ENCODE data around the gene HAUS7.

The HAUS7 gene

DNA sequence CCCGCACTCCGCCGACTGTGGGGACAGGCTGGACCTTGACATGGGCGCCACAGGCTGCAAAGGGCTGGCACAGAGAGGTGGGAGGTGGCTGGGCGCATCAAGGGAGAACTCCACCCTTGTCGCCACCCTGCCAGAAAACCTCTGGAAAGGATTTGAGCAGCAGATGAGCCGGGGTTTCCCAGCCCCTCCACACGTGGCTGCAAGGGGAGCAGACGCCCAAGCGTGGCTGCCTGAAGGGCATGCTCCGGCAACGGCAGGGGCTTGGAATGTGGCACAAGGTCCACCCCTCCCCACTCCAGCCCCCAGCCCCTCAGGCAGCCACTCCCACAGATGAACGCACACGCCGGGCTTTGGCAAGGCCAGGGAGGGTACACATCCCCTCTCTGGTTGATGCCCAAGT is 29.0 kb upstream of the HAUS7 start:
- no peak for DNase-seq (ENCODE audit: low read depth)

DNA sequence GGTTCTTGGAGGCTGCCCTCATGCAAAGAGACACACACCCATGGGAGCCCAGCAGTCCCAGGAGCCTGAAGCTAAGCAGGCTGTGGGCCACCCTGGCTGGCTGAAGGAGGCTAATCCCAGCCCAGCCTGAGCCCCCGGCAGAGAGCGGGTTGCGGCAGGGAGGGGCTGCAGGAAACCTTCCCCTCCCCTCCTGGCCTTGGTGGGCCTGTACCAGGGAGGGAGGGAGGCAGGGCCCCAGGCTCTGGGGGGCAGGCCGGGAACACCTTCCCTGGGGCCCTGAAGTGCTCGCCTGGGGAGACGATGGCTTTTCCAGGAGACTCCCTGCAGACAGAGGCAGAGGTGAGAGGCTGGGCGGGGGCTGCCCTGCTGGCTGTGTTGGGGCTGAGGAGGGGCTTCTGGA is 28.1 kb upstream of the HAUS7 start:
- DNase-seq (ENCODE audit: low read depth) = no peak

DNA sequence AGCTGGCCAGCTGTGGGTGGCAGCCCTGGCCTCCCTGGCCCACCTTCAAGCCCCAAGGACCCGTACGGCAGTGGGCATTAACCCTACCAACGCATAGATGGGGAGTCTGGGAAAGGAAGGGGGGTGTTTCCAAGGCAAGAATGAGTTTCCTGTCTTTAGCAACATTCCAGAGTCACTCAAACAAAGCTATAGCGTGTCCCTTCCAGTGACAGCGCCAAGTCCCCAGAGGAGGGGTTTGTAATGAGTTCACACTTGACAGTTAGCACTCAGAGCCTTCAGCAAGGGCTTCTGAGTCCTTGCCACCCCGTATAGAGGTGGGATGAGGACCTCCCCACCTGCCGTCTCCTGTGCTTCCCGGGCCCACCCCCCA is 26.2 kb upstream of the HAUS7 start:
- DNase-seq (ENCODE audit: low read depth) = no peak

DNA sequence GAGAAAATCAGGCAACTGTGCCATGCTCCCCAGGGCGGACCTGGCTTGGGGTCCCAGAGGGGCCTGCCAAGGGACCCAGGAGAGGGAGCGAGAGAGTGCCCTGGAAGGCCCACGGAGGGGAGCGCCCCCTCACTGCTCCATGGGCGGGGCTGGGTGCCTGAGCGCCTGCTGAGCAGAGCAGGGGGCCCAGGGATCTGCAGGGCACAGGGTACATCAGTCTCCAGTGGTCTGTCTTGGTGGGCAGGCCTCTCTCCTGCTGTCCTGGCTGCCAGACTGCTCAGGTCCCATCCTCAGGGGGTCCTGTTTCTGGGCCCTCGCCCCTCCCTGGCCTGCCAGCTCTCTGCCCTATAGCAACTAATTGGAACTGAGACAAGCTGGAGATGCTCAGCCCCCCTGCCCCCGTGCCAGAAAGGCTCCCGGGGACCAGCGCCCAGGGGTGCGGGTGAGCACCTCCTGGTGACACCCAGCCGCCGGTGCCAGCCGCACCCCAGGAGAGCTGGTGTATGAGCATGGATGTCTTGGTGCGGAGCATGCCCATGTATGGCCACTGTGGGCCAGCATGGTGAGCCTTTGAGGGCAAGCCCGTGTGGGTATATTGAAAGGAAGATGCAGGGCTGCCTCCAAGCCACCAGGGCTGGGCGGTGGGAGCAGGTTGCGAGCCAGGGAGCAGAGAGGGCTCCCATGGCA is 25.7 kb upstream of the HAUS7 start:
- DNase-seq (ENCODE audit: low read depth) = no peak

DNA sequence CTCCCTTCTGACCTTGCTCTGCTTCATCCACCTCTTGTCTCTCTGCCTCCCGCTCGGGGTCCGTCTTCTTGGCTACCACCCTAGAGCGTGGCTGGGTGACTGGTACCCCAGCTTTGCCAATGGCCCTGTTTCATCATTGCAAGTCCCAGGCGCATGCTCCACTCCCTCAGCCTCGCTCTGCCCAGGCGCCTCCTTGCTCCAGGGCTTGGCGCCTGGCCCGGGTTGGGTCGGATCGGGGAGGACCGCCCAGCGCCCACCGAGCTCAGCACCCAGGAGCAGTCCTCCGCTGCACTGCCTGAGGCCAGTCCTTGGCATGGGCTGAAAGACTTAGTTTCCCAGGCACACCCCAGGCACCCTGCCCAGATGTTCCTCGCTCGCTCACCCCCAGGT is 25.0 kb upstream of the HAUS7 start:
- peak; percentile 50 for DNase-seq (ENCODE audit: low read depth)

DNA sequence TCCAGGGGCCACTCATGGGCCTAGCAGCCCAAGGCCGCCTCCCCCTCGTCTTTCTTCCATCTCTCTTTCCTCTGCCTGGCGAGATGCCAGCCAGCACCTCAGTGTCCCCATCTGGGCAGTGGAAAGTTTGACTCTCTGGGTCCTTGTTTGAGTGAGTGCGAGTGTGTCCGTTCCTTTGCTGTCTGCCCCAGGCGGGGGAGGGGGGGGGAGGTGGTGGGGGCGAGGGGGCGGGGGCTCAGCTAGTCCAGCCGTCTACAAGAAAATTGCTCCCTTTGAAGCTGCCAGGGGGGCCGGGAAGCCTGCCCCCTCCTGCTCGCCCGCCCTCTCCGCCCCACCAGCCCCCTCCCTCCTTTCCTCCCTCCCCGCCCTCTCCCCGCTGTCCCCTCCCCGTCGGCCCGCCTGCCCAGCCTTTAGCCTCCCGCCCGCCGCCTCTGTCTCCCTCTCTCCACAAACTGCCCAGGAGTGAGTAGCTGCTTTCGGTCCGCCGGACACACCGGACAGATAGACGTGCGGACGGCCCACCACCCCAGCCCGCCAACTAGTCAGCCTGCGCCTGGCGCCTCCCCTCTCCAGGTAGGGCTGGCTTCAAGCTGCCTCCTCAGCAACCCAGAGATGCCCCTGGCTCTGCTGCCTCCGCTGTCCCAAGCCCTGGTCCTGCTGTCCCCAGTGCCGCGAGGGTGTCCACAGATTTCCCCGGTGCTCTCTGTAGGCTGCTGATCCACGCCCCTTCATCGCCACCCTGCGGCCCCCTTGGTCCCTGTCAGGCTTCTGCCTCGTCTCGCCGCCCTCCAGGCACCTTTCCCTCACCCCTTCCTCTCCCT is 24.4 kb upstream of the HAUS7 start, which contains the start of gene BGN:
Gene BGN, plus strand, starts transcription at position 440 of the 821 bp plus-strand sequence. CDS start 9,652 bp downstream, outside the sequence.
- peak; percentile 17 for DNase-seq (ENCODE audit: low read depth)

DNA sequence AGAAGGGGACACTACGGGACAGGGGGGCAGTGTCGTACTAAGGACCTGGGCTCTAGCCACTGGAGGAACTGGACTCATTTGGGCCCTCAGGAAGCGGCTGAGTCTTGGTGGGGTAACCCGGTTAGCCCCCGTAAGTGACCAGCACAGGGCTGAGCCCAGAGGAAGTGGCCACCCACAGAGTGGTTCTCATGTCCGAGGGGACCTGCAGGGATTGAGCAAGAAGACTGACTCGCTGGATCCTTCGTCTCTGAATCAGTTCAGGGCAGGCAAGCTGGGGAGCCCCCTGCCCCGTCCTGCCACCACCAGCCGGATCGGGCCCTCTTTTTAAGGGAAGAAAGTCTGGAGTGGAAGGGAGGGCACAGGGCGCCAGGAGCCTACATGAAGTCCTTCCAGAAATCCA is 23.7 kb upstream of the HAUS7 start:
- no peak for DNase-seq (ENCODE audit: low read depth)

DNA sequence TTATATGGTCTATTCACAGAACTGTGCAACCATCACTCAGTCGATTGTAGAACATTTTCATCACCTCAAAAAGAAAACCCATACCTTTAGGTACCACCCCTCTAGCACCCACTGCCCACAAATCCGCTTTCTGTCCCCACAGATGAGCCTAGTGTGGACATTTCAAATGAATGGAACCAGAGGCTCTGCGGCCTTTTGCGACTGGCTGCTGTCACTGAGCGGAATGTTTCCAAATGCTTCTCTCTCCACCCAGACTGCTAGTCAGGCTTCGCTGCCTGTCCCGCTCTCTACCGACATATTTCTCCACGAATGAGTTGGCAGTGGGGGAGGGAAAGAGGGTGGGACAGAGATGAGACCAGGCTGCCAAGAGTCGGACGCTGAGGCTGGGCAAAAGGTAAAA is 22.7 kb upstream of the HAUS7 start:
- DNase-seq (ENCODE audit: low read depth) = no peak

DNA sequence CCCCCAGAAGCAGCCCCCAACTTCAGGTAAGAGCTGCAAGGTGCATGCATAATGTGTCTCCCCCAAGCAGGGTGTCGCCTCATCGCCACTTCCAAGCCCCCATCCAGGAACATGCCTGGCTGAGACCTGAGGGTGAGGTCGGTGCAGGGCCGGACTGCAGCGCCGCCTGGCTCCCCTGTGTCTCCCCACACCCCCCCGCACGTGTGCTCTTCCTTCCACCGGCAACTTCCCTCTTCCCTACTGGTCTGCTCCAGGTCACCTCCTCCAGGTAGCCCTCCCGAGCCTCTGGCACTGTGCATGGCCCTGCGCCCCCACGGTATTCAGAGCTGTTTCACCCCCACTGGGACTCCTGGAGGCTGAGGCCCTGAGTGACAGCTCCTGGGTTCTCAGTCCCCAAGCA is 22.2 kb upstream of the HAUS7 start:
- no peak for DNase-seq (ENCODE audit: low read depth)

DNA sequence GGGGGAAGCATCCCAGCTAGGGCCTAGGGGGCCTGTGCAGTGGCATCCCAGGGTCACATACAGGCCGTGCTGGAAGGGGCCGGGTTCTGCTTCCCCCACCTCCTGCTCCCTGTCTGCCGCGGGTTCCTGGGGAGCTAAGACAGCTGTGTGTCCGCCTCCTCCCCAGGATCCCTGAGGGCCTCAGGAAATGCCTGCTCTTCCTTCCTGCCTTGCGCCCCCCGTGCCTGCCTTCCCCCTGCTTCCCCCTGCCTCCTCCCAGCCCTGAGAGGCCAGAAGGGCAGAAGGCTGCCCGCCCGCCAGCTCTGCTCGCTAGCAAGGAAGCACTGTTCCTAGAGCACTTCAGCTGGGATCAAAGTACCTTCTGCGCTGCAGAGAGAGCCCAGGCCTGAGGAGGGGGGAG is 21.5 kb upstream of the HAUS7 start:
- no peak for DNase-seq (ENCODE audit: low read depth)

DNA sequence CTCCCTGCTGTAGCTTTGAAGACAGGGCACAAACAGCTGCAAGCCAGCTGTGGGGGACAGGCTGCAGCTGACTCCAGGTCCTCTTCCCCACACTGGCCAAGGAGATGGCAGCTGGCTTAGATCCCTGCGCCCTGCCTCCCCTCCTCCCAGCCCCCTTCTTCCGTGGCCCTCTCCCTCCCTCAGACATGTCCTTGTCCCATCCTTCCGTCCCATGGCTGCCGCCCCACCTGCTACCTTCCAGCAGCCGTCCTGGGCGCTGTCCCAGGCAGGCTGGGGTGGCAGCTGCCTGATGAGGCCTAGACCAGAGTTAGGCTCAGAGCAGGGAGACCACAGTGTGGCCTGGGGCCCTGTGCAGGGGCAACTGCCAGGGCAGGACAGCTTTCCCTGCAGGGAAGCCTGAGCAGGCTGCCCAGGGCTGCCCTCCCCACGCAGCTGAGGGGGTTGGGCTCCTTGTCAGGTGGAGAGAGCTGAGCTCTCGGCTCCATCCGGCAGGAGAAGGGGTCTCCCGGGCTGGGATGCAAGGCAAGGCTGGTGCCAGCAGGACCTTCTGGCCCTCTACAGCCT is 21.1 kb upstream of the HAUS7 start:
- DNase-seq (ENCODE audit: low read depth) = no peak

DNA sequence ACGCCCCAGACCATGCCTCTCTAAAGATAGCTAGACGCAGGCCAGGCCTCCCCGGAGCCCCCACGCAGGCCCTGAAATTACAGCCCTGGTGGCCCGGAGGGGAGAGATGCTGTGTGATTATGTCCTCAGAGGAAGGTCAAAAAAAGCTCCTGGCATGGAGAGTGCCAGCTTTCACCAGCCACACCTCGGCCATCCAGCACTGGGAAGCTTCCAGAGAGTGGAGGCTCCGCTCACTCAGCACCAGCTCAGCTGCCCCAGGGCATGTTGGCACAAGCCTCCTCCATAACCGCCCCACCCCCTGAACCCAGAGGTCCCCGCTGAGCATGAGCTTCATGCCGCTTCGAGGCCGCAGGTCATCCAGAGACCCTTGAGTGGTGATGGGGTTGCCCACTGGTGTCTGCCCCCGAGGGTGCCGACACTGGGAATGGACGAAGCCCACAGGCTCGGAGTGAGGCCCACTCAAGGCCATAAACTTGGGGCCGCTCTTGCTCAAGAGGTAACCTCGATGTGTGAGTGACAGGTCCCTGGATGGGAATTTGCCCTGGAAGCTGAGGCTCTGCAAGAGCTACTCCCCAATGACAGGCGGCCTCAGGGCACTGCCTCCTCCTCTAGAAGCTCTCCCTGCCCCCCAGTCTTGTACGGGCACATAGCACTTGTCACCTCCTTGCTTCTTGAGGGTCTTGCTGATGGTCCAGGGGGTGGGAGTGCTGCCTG is 20.0 kb upstream of the HAUS7 start:
- no peak for DNase-seq (ENCODE audit: low read depth)

DNA sequence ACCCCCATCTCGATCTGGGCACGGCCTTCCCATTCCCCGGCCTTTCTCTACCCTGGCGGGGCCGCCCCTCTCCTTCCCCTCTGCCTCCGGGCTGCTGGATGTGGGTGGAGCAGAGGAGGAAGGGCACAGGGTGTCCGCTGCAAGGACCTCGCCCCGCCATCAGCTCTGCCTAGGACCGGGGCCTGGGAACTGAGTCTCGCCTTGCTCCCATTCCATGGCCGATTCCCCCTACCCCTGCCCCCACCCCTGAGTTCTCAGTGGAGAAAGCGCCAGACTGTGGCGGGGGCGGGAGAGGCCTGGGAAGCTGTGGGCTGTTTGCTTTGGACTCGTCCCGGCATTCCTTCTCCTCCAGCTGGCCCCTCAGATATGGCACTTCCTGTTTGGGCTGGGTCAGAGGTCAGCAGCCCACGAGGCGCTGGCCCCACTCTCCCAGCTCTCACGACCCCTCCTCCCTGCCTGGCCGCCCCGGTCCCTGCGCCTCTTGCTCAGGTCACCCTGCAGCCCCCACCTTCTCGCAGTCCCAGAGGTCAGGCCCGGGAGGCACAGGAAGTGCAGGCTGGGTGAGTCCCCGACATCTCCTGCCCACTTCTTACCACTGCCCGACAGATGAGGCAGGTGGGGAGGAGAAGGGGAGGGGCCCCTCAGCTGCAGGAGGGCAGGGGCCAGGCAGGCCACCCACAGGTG is 18.0 kb upstream of the HAUS7 start:
- no peak for DNase-seq (ENCODE audit: low read depth)

DNA sequence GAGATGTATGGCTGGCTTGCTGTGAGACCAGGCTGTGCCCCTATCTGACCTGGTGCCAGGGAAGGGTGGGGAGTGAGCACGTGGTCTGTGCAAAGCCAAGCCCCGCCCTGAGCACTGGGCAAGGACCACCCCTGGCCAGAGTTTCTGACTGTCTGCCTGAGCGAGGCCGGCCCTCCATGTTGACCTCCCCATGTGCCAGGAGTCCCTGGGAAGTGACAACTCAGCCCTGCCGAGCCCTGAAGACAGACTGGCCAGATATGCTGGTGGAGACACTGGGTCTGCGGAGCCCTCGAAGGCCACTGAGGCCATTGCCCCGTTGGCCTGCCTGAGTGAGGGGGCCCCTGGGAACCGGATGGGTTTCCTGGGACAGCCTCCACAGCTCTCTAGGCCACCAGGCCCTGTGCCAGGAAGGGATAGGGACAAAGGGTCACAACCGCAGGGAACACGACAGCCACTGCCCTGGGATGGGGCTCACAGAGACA is 17.3 kb upstream of the HAUS7 start:
- DNase-seq (ENCODE audit: low read depth) = no peak

DNA sequence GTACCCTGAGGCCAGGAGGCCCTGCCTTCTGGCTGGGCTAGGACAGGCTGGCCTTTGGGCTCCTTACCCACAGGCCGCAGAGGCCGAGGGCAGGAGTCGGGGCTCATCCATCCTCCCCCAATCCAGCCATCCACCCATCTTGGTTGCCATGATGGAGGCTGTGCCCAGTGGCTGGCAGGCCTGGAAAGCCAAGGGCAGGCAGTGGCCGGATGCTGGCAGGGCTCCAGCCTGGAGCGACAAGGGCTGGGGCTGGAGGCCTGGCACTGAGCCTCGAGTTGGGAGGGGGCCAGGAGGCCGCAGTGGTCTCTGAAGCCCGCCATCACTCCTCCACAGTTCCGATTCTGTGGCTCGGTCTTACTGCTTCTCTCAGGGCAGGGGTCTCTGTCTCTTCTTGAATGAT is 15.8 kb upstream of the HAUS7 start:
- no peak for DNase-seq (ENCODE audit: low read depth)

DNA sequence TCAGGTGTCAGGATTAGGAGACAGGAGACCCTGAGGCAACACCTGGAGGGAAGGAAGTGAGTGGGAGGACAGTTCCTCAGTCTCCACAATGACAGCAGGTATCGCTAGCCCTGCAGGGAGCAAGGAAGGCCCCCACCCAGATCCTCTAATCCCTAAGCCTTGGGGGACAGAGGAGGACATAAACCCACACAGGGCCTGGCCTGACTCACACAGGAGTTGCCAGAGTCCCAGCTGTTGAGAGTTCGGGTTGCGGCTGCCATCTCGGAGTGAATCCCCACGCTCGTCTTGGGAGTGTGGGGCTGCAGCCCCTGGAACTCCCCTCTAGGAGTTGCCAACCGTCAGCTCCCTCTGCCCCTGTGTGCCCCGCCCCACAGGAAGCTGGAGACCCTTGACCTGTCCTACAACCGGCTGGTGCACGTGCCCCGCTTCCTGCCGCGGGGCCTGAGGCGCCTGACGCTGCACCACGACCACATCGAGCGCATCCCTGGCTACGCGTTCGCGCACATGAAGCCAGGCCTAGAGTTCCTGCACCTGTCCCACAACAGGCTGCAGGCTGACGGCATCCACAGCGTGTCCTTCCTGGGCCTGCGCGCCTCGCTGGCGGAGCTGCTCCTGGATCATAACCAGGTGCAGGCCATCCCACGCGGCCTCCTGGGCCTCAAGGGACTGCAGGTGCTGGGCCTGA is 15.2 kb upstream of the HAUS7 start:
- DNase-seq (ENCODE audit: low read depth) = no peak

DNA sequence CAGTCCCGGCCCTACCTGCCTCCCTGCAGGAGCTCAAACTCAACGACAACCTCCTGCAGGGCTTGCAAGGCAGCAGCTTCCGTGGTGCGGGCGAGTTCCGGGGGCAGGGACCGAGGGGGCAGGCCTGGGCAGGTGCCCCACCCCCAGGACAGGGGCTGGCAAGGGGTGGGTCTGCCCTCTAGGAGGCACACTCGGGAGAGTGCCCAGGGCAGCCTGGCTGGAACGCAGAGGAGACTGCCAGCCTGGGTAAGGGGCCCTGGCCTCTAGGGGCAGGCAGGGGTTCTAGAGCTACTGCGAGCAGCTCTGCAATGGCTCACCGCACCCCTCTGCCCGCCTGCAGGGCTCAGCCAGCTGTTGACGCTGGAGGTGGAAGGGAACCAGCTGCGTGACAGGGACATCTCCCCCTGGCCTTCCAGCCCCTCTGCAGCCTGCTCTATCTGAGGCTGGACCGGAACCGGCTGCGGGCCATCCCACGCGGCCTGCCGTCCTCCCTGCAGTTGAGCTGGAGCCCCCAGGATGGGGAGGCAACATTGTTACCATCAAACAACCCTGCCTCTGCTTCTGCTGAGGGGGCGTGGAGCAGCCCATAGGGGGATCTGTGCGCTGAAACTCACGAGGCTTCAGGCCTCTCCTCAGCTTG is 12.1 kb upstream of the HAUS7 start:
- DNase-seq (ENCODE audit: low read depth) = no peak

DNA sequence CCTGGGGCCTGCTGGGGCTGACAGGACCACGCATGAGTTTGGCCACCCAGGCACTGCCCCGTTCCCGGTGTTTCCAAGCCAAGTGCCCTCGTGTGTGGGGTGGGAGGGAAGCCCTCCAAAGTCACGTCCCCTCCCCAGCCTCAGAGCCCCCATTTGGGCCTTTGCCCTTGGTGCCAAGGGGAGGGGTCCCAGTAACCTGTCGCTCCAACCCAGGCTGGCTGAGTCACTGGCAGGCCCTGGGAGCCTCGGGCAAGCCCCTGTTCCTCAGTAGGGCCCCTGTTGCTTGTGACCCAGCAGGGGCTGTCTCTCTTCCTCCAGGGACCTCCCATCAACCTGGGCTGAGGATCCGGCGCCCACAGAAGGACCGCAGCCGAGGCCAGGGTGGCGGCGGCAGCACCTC is 10.7 kb upstream of the HAUS7 start:
- no peak for DNase-seq (ENCODE audit: low read depth)

DNA sequence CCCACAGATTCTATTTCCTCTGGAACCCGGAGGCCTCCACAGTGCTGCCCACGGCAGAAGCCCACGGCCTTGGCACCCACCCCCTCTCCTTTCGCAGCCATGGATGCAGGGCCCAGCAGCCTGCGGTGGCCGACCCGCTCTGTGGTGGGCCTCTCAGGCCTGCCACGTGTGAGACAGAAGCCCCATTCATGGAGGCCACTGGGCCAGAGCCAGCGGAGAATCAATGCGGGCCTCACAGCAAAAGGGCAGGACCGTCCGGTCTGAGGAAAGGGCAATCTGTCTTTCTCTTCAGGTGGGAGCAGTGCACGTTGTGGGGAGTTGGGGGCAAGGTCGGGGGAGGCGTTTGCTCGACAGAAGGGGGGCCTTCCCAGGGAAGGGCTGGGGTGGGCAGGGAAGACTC is 8.4 kb upstream of the HAUS7 start:
- no peak for DNase-seq (ENCODE audit: low read depth)

DNA sequence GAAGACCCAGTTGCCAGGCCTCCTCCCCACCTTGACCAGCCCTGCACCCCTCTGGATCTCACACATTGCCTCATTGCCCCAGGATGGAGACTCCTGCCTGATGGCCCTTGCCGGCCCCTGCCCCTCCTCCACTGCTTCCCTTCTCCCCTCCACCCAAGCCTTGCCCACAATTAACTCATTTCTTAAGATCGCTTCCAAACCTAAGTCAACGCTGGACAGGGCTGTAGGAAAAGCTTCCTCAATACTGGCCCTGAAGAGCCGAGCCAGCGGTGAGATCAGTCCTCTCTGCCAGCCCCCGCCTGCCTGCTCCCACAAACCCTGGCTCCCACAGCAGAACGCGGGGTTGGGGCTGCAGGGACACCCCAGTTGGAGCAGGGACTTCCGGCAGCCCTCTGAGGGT is 7.5 kb upstream of the HAUS7 start:
- DNase-seq (ENCODE audit: low read depth) = no peak

DNA sequence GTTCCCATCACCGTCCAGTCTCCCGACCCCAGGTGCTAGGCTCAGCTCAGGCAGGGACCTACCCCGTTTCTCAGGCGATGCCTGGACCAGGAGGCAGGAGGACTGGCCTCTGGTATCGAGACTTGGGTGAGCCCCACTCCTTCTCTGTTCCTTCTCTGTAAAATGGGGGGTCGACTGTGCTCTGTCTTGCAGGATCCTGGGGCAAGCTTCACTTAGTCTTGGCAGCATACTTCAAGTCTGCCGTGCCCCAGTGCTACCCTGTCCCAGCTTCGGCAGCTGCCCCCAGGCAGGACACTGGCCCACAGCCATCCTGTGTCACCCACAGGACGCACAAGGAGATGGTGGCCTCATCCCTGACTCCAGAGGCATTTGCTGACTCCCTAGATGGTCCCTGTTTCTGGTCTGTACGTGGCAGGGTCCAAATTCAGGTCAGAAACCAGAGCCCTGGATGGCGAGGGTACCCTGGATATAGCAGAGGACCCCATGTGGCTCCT is 7.0 kb upstream of the HAUS7 start:
- no peak for DNase-seq (ENCODE audit: low read depth)
